MM.1S (cell line): ENCODE measurements around the gene KLK15.

Source experiments
- CTCF ChIP-seq: fragments of 300-600 bp; sonication (generic); IDR thresholded peaks from 2 replicates; pipeline ENCODE4 v1.5.1; 2016; ENCODE audit warnings: antibody characterized with exemption, low read length, mixed read lengths
- EZH2 ChIP-seq: fragments of 300-600 bp; sonication (generic); optimal IDR thresholded peaks from 2 replicates; pipeline ENCODE3; 2017; ENCODE audit warnings: low read depth, mild to moderate bottlenecking, antibody characterized with exemption, low read length, mixed read lengths

GRCh38 chr19:50796634-50797428 is 36.5 kb downstream of the KLK15 start:
- TF ChIP-seq CTCF: no peak
- TF ChIP-seq EZH2: no peak
